BE2C (cell line): ENCODE measurements around the gene EVA1A. TPM values are rescaled to one million over a fixed set of nuclear protein-coding genes. Genes with fewer than 3 reads are reported as not detected.
A peak's percentile ranks its signal among the peaks of the same experiment; 100 is the strongest.

Experiments used
- DNase-seq: peaks from one replicate; pipeline ENCODE4 v3.0.0-alpha.2; 2020
- H3K27me3 ChIP-seq: fragments of 250-450 bp; sonication (Bioruptor Pico); 2 replicates; pipeline ENCODE4 v1.5.1; 2020; ENCODE audit warnings: mild to moderate bottlenecking
- H3K36me3 ChIP-seq: fragments of 250-450 bp; sonication (Bioruptor Pico); 2 replicates; pipeline ENCODE4 v1.5.1; 2020; ENCODE audit warnings: mild to moderate bottlenecking
- H3K4me1 ChIP-seq: fragments of 250-450 bp; sonication (Bioruptor Pico); 2 replicates; pipeline ENCODE4 v1.5.1; 2020
- H3K4me3 ChIP-seq: 2 replicates; pipeline ENCODE4 v1.5.1; 2011; ENCODE audit warnings: low read depth, low read length
- H3K9me3 ChIP-seq: fragments of 250-450 bp; sonication (Bioruptor Pico); 2 replicates; pipeline ENCODE4 v1.5.1; 2020
- CTCF ChIP-seq: IDR thresholded peaks from 2 replicates; pipeline ENCODE4 v1.5.1; 2012; ENCODE audit warnings: mild to moderate bottlenecking, low read depth, low read length
- polyA plus RNA-seq: library from polyadenylated mRNA; unstranded; fragments of >200 nt; gene quantifications from one replicate; pipeline ENCODE4 v1.2.1, GENCODE V29; 2012; ENCODE audit warnings: low read depth, missing spikeins; ENCODE audit not compliant: insufficient read length, insufficient read depth

Gene EVA1A
- polyA plus RNA-seq = not detected

GRCh38 chr2:75560768-75561565, at the start of gene EVA1A:
TSS of gene EVA1A (minus strand) at chr2:75560939. CDS start at chr2:75518140, 42,799 bp downstream.
- no peaks in the 10 kb centered on the region for H3K4me1 ChIP-seq
- H3K27me3 ChIP-seq = peaks cover 26% of the 10 kb centered on the region
- H3K36me3 ChIP-seq = no peaks in the 10 kb centered on the region
- DNase-seq = peak; percentile 4
- TF ChIP-seq CTCF = no peak
- no peaks in the 10 kb centered on the region for H3K9me3 ChIP-seq
- no peak within 1 kb of the TSS for H3K4me3 ChIP-seq

- Histone ChIP-seq H3K4me1 (no peaks in the 10 kb centered on the region), H3K36me3 (no peaks in the 10 kb centered on the region), H3K9me3 (no peaks in the 10 kb centered on the region), H3K4me3 (no peak overlapping the region), H3K27me3 (no peaks in the 10 kb centered on the region)
- no peak for TF ChIP-seq CTCF
- DNase-seq = no peak
Measured at GRCh38 chr2:75609937-75610508, 49.3 kb upstream of the EVA1A start.

- DNase-seq = no peak
- Histone ChIP-seq H3K27me3 (no peaks in the 10 kb centered on the region), H3K4me3 (no peak overlapping the region), H3K36me3 (no peaks in the 10 kb centered on the region), H3K4me1 (no peaks in the 10 kb centered on the region), H3K9me3 (no peaks in the 10 kb centered on the region)
- no peak for TF ChIP-seq CTCF
Measured at GRCh38 chr2:75609334-75609689, 48.6 kb upstream of the EVA1A start.

- Histone ChIP-seq H3K4me1 (no peaks in the 10 kb centered on the region), H3K27me3 (no peaks in the 10 kb centered on the region), H3K9me3 (no peaks in the 10 kb centered on the region), H3K4me3 (0 out of 2 replicates have a peak overlapping the region, but pooled peaks have one; percentile 17), H3K36me3 (no peaks in the 10 kb centered on the region)
- TF ChIP-seq CTCF = peak; percentile 76
- DNase-seq = peak; percentile 51
Measured at GRCh38 chr2:75608684-75609333, 48.1 kb upstream of the EVA1A start.

GRCh38 chr2:75607988-75608683, 47.4 kb upstream of the EVA1A start:
- Histone ChIP-seq H3K27me3 (no peaks in the 10 kb centered on the region), H3K4me3 (no peak overlapping the region), H3K4me1 (no peaks in the 10 kb centered on the region), H3K36me3 (no peaks in the 10 kb centered on the region), H3K9me3 (no peaks in the 10 kb centered on the region)
- no peak for DNase-seq
- no peak for TF ChIP-seq CTCF
